Measurements from ENCODE around the gene LTF. TPM values are rescaled to one million over a fixed set of nuclear protein-coding genes. Genes with fewer than 3 reads are reported as not detected.
A peak's percentile ranks its signal among the peaks of the same experiment; 100 is the strongest.

Gene LTF
- total RNA-seq, 6 donors from 2014 or later, result 3.3 to 85.9 (median 12.5) TPM

DNA sequence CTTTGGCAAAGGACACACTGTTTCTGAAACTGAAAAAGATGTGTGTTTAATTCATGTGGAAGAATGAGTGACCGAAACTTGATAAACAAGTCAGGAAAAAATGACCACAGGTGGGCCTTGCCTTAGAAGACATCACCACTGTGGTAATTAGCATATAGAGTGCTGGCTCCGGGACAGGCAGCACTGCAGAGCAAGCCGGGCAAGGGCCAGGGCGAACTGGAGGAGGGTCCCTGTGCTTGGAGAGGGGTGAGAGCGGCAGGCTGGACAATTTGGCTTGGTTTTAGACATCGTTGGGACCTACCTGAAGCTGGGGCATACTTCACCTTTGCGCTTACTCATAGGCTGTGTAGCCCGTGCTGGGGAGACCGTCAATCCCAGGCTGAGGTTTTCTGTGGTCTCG is 41.2 kb upstream of the LTF start:
- peak in 1 of 2 donors; percentile 17 for DNase-seq
- WGBS, 2 donors, result 88 to 92% methylated on average over 10 of the region's 10 CpGs

DNA sequence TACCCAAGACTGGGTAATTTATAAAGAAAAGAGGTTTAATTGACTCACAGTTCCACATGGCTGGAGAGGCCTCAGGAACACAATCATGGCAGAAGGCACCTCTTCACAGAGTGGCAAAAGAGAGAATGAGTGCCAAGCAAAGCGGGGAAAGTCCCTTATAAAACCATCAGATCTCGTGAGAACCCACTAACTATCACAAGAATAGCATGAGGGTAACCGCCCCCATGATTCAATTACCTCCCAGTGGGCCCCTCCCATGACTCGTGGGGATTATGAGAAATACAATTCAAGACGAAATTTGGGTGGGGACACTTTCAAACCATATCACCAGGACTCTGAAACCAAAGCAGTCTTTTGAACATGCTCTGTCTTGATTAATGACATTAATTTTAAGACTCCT is 40.1 kb upstream of the LTF start:
- Histone ChIP-seq H3K9me3 (no peaks in the 10 kb centered on the region), H3K4me1 (no peaks in the 10 kb centered on the region), H3K36me3 (no peaks in the 10 kb centered on the region), H3K4me3 (no peak overlapping the region), H3K27me3 (no peaks in the 10 kb centered on the region), H3K27ac (no peak overlapping the region)
- WGBS, 2 donors, result 79 to 84% methylated on average over 5 of the region's 5 CpGs
- TF ChIP-seq POLR2A (IDR thresholded peaks at IDR 0.05), result no peak
- TF ChIP-seq POLR2AphosphoS5 (IDR thresholded peaks at IDR 0.05), result no peak
- TF ChIP-seq, protein P1, sequence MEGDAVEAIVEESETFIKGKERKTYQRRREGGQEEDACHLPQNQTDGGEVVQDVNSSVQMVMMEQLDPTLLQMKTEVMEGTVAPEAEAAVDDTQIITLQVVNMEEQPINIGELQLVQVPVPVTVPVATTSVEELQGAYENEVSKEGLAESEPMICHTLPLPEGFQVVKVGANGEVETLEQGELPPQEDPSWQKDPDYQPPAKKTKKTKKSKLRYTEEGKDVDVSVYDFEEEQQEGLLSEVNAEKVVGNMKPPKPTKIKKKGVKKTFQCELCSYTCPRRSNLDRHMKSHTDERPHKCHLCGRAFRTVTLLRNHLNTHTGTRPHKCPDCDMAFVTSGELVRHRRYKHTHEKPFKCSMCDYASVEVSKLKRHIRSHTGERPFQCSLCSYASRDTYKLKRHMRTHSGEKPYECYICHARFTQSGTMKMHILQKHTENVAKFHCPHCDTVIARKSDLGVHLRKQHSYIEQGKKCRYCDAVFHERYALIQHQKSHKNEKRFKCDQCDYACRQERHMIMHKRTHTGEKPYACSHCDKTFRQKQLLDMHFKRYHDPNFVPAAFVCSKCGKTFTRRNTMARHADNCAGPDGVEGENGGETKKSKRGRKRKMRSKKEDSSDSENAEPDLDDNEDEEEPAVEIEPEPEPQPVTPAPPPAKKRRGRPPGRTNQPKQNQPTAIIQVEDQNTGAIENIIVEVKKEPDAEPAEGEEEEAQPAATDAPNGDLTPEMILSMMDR (IDR thresholded peaks at IDR 0.05), result no peak
- TF ChIP-seq EP300 (IDR thresholded peaks at IDR 0.05), result no peak
- no peak for ATAC-seq (ENCODE audit: low FRiP score in 2 of 2)
- DNase-seq, result no peak

More for the DNA sequence above, 41.2 kb upstream of the LTF start:
- Histone ChIP-seq H3K9me3 (no peaks in the 10 kb centered on the region), H3K4me1 (no peaks in the 10 kb centered on the region), H3K27ac (no peak overlapping the region), H3K27me3 (no peaks in the 10 kb centered on the region), H3K36me3 (no peaks in the 10 kb centered on the region), H3K4me3 (no peak overlapping the region)
- no peak for ATAC-seq (ENCODE audit: low FRiP score in 2 of 2)
- TF ChIP-seq POLR2AphosphoS5 (IDR thresholded peaks at IDR 0.05) (no peak), EP300 (IDR thresholded peaks at IDR 0.05) (no peak), POLR2A (IDR thresholded peaks at IDR 0.05) (no peak)
- TF ChIP-seq, protein P1 (IDR thresholded peaks at IDR 0.05), result no peak

DNA sequence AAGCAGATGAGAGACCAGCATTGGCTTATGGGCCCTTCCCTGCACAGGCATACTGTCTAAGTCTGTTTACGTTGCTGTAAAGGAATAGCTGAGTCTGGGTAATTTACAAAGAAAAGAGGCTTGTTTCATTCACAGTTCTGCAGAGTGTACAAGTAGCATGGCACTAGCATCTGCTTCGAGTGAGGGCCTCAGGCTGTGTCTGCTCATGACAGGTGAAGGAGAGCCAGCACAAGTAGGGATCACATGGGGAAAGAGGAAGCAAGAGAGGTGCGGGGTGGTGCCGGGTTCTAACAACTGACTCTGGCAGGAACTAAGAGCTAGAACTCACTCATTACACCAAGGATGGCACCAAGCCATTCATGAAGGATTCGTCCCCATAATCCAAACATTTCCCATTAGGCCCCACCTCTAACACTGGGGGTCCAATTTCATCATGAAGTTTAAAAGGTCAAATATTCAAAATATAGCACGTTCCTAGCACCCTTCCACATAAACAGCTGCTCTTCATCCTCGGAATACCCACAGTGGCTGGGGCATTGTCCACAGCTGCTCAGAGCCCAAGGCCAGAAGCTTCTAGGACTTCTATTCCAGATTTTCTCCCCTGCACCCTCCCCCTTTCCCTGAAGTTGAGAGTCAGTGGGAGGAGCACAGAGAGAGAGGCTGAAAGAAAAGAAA is 38.6 kb upstream of the LTF start:
- no peaks in the 10 kb centered on the region for H3K9me3 ChIP-seq
- no peak overlapping the region for H3K4me3 ChIP-seq
- no peaks in the 10 kb centered on the region for H3K4me1 ChIP-seq
- no peaks in the 10 kb centered on the region for H3K27me3 ChIP-seq
- WGBS, 2 donors, result 62 to 73% methylated on average over 7 of the region's 7 CpGs
- H3K27ac ChIP-seq, result no peak overlapping the region
- ATAC-seq (ENCODE audit: low FRiP score in 2 of 2) (no peak), DNase-seq (no peak)
- no peaks in the 10 kb centered on the region for H3K36me3 ChIP-seq
- TF ChIP-seq POLR2A (IDR thresholded peaks at IDR 0.05), result no peak

DNA sequence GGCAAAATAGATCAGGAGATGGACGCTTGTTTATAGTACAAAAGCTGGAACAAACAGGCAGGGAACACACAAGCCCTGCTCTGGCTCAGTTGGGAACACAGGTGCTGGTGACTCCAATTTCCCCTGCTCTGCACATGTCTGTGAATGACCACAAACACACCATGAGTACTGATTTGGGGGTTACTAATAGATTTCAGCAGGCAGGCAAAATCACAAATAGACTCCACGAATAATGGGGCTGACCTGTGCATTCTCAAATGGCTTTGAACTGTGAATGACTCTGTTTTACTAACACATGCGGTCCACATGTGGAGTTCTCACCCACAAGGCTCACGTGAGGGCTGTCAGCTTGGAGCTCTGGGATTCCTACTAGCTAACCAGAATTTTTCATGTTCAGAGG is 37.0 kb upstream of the LTF start:
- 76 to 88% methylated on average over 4 of the region's 4 CpGs for WGBS, 2 donors
- Histone ChIP-seq H3K9me3 (no peaks in the 10 kb centered on the region), H3K27ac (no peak overlapping the region), H3K4me3 (no peak overlapping the region), H3K27me3 (no peaks in the 10 kb centered on the region), H3K4me1 (no peaks in the 10 kb centered on the region), H3K36me3 (no peaks in the 10 kb centered on the region)
- DNase-seq (no peak), ATAC-seq (ENCODE audit: low FRiP score in 2 of 2) (no peak)
- TF ChIP-seq, protein P1 (IDR thresholded peaks at IDR 0.05), result no peak
- no peak for TF ChIP-seq POLR2A (IDR thresholded peaks at IDR 0.05)
- TF ChIP-seq POLR2AphosphoS5 (IDR thresholded peaks at IDR 0.05), result no peak
- no peak for TF ChIP-seq EP300 (IDR thresholded peaks at IDR 0.05)

DNA sequence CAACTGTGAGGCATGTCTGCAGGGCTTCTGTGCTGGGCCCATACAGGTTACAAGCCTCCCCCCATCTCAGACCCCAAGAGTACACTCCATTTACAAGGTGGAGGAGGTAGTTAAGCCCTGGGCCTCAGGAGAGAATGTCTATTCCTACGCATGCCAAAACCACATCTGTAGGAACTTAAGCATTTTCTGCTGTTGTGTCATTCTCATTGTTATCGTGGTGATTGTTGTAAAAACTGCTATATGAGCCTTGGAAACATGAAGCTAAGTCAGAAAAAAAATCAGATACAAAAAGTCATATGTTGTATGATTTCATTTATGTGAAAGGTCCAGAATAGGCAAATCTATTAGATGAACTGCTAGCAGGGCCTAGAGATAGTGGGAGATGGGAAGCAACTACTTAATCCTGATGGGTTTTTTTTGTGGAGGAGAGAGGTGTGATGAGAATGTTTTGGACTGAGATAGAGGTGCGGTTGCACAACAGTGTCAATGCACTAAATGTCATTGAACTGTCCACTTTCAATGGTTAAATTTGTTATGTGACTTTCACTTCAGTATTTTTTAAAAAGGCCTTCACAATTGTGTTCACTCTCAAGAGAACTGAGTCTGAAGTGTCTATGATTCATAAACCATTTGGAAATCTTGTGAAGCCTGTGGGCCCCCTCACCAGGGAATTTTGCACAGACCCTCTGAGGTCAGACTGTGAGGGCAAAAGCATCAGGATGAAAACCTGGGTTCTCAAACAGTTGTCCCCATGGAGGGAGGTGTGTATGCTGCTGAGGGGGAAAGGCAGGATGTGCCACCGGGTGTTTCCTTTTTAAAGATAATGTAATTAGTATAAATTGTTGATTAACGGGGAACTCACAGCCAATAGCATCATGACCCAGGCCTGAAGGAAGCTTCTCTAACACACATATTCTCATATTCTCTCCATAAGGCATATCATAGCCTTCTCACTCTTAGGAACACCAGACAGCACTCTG is 36.2 kb upstream of the LTF start:
- 51 to 63% methylated on average over 5 of the region's 5 CpGs for WGBS, 2 donors
- no peak for ATAC-seq (ENCODE audit: low FRiP score in 2 of 2)

More for the DNA sequence above, 36.2 kb upstream of the LTF start:
- no peak overlapping the region for H3K4me3 ChIP-seq
- no peak for DNase-seq
- H3K36me3 ChIP-seq, result no peaks in the 10 kb centered on the region
- no peak overlapping the region for H3K27ac ChIP-seq
- H3K4me1 ChIP-seq, result no peaks in the 10 kb centered on the region
- H3K9me3 ChIP-seq, result no peaks in the 10 kb centered on the region
- TF ChIP-seq, protein P1 (IDR thresholded peaks at IDR 0.05), result no peak
- TF ChIP-seq POLR2AphosphoS5 (IDR thresholded peaks at IDR 0.05), result no peak
- no peak for TF ChIP-seq EP300 (IDR thresholded peaks at IDR 0.05)
- no peak for TF ChIP-seq POLR2A (IDR thresholded peaks at IDR 0.05)
- no peaks in the 10 kb centered on the region for H3K27me3 ChIP-seq
